OCI-LY7 (cell line): Measurements from ENCODE around the gene TSNAXIP1. TPM values are rescaled to one million over a fixed set of nuclear protein-coding genes. Genes with fewer than 3 reads are reported as not detected.

Experiments used
- BruUV-seq: library from RNA; stranded (reverse); fragments of 400-500 nt; replicated peaks from 2 replicates; lab custom pipeline; 2021; lab: Mats Ljungman, UMichigan
- CTCF ChIA-PET: fragments of 300-600 bp; sonication (Branson Sonifier 250); formaldehyde crosslinking; loops from one replicate; lab custom pipeline; 2022; ENCODE audit warnings: antibody characterized with exemption; ENCODE audit not compliant: unreplicated experiment; lab: Charles Lee
- POLR2A ChIA-PET: fragments of 300-600 bp; sonication (Branson Sonifier 250); formaldehyde crosslinking; loops from one replicate; lab custom pipeline; 2022; ENCODE audit warnings: antibody characterized with exemption; lab: Charles Lee
- DNase-seq: peaks from one replicate; pipeline ENCODE4 v3.0.0-alpha.2; 2015; ENCODE audit warnings: low spot score
- H2AFZ ChIP-seq: fragments of 200-600 bp; sonication (generic), shearing (Covaris generic); 2 replicates; pipeline ENCODE4 v1.6.1; 2014; ENCODE audit warnings: mild to moderate bottlenecking, antibody characterized with exemption, low read length, moderate library complexity
- H3K27ac ChIP-seq: fragments of 200-600 bp; sonication (generic); 2 replicates; pipeline ENCODE4 v1.5.1; 2014; ENCODE audit warnings: mixed run types, low read depth, mild to moderate bottlenecking, moderate library complexity, low read length, inconsistent platforms; ENCODE audit not compliant: poor library complexity, severe bottlenecking
- H3K36me3 ChIP-seq: fragments of 200-600 bp; sonication (generic); 2 replicates; pipeline ENCODE4 v1.6.1; 2014; ENCODE audit warnings: mild to moderate bottlenecking, antibody characterized with exemption, low read length, moderate library complexity, mixed read lengths; ENCODE audit not compliant: insufficient read depth
- H3K4me1 ChIP-seq: fragments of 200-600 bp; sonication (generic); 2 replicates; pipeline ENCODE4 v1.5.1; 2014; ENCODE audit warnings: mild to moderate bottlenecking, low read length; ENCODE audit not compliant: insufficient read depth, poor library complexity, severe bottlenecking
- H3K4me2 ChIP-seq: fragments of 200-600 bp; sonication (generic); 2 replicates; pipeline ENCODE4 v1.6.1; 2014; ENCODE audit warnings: mild to moderate bottlenecking, low read length
- H3K4me3 ChIP-seq: fragments of 200-600 bp; sonication (generic); 2 replicates; pipeline ENCODE4 v1.5.1; 2014; ENCODE audit warnings: mild to moderate bottlenecking, low read depth, low read length; ENCODE audit not compliant: poor library complexity, severe bottlenecking
- H3K79me2 ChIP-seq: fragments of 200-600 bp; sonication (generic); 2 replicates; pipeline ENCODE4 v1.6.1; 2016; ENCODE audit warnings: low read depth, mild to moderate bottlenecking, low read length, moderate library complexity, mixed read lengths; ENCODE audit not compliant: insufficient read depth
- H3K9me2 ChIP-seq: fragments of 200-600 bp; sonication (generic); 2 replicates; pipeline ENCODE4 v1.6.1; 2016; ENCODE audit warnings: mild to moderate bottlenecking, low read length, mixed read lengths; ENCODE audit not compliant: insufficient read depth
- H3K9me3 ChIP-seq: fragments of 200-600 bp; sonication (generic); 2 replicates; pipeline ENCODE4 v1.6.1; 2014; ENCODE audit warnings: mild to moderate bottlenecking, mixed run types, low read length, mixed read lengths
- H4K20me1 ChIP-seq: fragments of 200-600 bp; sonication (generic); 2 replicates; pipeline ENCODE4 v1.6.1; 2014; ENCODE audit warnings: mild to moderate bottlenecking, antibody characterized with exemption, low read length, moderate library complexity, mixed read lengths; ENCODE audit not compliant: insufficient read depth
- CTCF ChIP-seq: fragments of 200-600 bp; sonication (generic); conservative IDR thresholded peaks from 2 replicates; pipeline ENCODE4 v1.5.1; 2014; ENCODE audit warnings: mild to moderate bottlenecking, antibody characterized with exemption, low read length, moderate library complexity, mixed read lengths
- EZH2phosphoT487 ChIP-seq: fragments of 200-600 bp; sonication (generic); IDR thresholded peaks from 2 replicates; pipeline ENCODE4 v1.6.1; 2018; ENCODE audit warnings: low read depth, borderline replicate concordance, mild to moderate bottlenecking, mixed run types, antibody characterized with exemption, low read length, moderate library complexity, mixed read lengths
- intact Hi-C: fragments of 100-400 bp; cut with micrococcal nuclease; formaldehyde crosslinking; loops from one replicate; pipeline ENCODE4 v1.10.0; 2022; ENCODE audit not compliant: unreplicated experiment
- total RNA-seq, 2 experiments: library from RNA; depleted of rRNA in 1 of 2; stranded (reverse); fragments of >200 nt in 1 of 2; shearing (Covaris generic) in 1 of 2; gene quantifications; 2 replicates each; pipeline ENCODE4 v1.2.3, GENCODE V29; 2014 to 2022

TSNAXIP1 gene
- total RNA-seq, 2 experiments from 2014 or later = 0.76 to 0.91 TPM

GRCh38 chr16:67844497-67844896 lies 37.8 kb downstream of the TSNAXIP1 start:
- no TSS peak for BruUV-seq
- H3K36me3 ChIP-seq = peaks cover 14% of the 10 kb centered on the region
- peak overlapping the region; percentile 99 for H3K4me3 ChIP-seq
- H3K9me2 ChIP-seq = no peaks in the 10 kb centered on the region
- H3K4me1 ChIP-seq = peaks cover 45% of the 10 kb centered on the region
- ChIA-PET CTCF (interaction anchor here (0.6 kb wide), 1 partner anchor 24 kb away, joined by 5 read pairs; no protein-coding TSS in a partner anchor), POLR2A (interaction anchor here (0.6 to 1.2 kb wide), 7 partner anchors 8 to 1492 kb away, joined by 3 to 6 read pairs (median 3); no protein-coding TSS in a partner anchor)
- TF ChIP-seq CTCF (no peak), EZH2phosphoT487 (no peak)
- H4K20me1 ChIP-seq = peaks cover 16% of the 10 kb centered on the region; the same call in 1 of the 2 replicates
- peak overlapping the region; percentile 98 for H3K4me2 ChIP-seq
- H2AFZ ChIP-seq = no peak overlapping the region
- no peak overlapping the region for H3K27ac ChIP-seq
- peak; percentile 23 for DNase-seq
- no peaks in the 10 kb centered on the region for H3K9me3 ChIP-seq
- intact Hi-C loops = no loop called here
- peaks cover 60% of the 10 kb centered on the region for H3K79me2 ChIP-seq

GRCh38 chr16:67845291-67846062 lies 38.8 kb downstream of the TSNAXIP1 start:
- no TSS peak for BruUV-seq
- TF ChIP-seq EZH2phosphoT487 (no peak), CTCF (no peak)
- Histone ChIP-seq H3K4me1 (peaks cover 45% of the 10 kb centered on the region), H3K4me2 (peak overlapping the region; percentile 98), H3K9me3 (no peaks in the 10 kb centered on the region), H3K27ac (peak overlapping the region; percentile 80), H3K79me2 (peaks cover 70% of the 10 kb centered on the region), H4K20me1 (peaks cover 16% of the 10 kb centered on the region; the same call in 1 of the 2 replicates), H3K4me3 (peak overlapping the region; percentile 99), H3K9me2 (no peaks in the 10 kb centered on the region), H3K36me3 (peaks cover 21% of the 10 kb centered on the region), H2AFZ (no peak overlapping the region; the same call in 1 of the 2 replicates)
- intact Hi-C loops = loop anchor here (1.0 kb wide), 2 partner anchors 27 to 324 kb away; no protein-coding TSS in a partner anchor
- ChIA-PET CTCF (interaction anchor here (1.2 to 1.4 kb wide), 2 partner anchors 12 to 29 kb away, joined by 4 to 5 read pairs; no protein-coding TSS in a partner anchor), POLR2A (interaction anchor here (0.6 to 1.4 kb wide), 7 partner anchors 11 to 1022 kb away, joined by 3 to 7 read pairs (median 3); partner anchors contain the start of genes RANBP10 and TSNAXIP1)
- DNase-seq = peak; percentile 31
